Heart left ventricle (tissue), 16 donors: ENCODE results near the gene RLN1. TPM values are rescaled to one million over a fixed set of nuclear protein-coding genes. Genes with fewer than 3 reads are reported as not detected.

ENCODE experiments used
- ATAC-seq, 4 donors: fragments of 200-7000 bp; cut with Tn5 transposase; one replicate each; pipeline ENCODE4 v1.9.1; 2020 to 2022; ENCODE audit warnings: moderate library complexity in 4 of 4, mild to moderate bottlenecking in 3 of 4, moderate number of reproducible peaks in 1 of 4
- DNase-seq, 5 donors: peaks; one replicate each; pipeline ENCODE4 v3.0.0-alpha.2; 2020
- H3K27ac ChIP-seq, 12 donors: fragments of 200-600 bp; sonication (generic) in 4 of 12; one replicate each; pipeline versions ENCODE4 v1.5.0 to v1.8.0; 2016 to 2022; ENCODE audit warnings: mild to moderate bottlenecking in 2 of 12
- H3K27me3 ChIP-seq, 9 donors: fragments of 200-600 bp; sonication (generic) in 2 of 9; one replicate each; pipeline versions ENCODE4 v1.5.1 to v1.8.0; 2016 to 2022; ENCODE audit warnings: mild to moderate bottlenecking in 3 of 9
- H3K36me3 ChIP-seq, 9 donors: fragments of 200-600 bp; sonication (generic) in 2 of 9; one replicate each; pipeline versions ENCODE4 v1.5.0 to v1.8.0; 2018 to 2022; ENCODE audit warnings: mild to moderate bottlenecking in 2 of 9
- H3K4me1 ChIP-seq, 12 donors: fragments of 200-600 bp; sonication (generic) in 4 of 12; one replicate each; pipeline versions ENCODE4 v1.5.0 to v1.8.0; 2016 to 2022; ENCODE audit warnings: mild to moderate bottlenecking in 3 of 12
- H3K4me3 ChIP-seq, 12 donors: fragments of 200-600 bp; sonication (generic) in 4 of 12; one replicate each; pipeline versions ENCODE4 v1.5.0 to v1.8.0; 2017 to 2022; ENCODE audit warnings: mild to moderate bottlenecking in 9 of 12, moderate library complexity in 4 of 12
- H3K9me3 ChIP-seq, 12 donors: fragments of 200-600 bp; sonication (generic) in 4 of 12; one replicate each; pipeline versions ENCODE4 v1.5.0 to v1.8.0; 2016 to 2022; ENCODE audit warnings: mild to moderate bottlenecking in 1 of 12
- POLR2A ChIP-seq, 2 donors: fragments of 450-650 bp; IDR thresholded peaks; one replicate each; pipeline ENCODE4 v1.6.1; 2017; ENCODE audit warnings: antibody characterized with exemption in 2 of 2, mild to moderate bottlenecking in 2 of 2, moderate library complexity in 2 of 2
- WGBS, 4 donors: extraction: QIAGEN DNeasy Blood & Tissue Kit in 2 of 4; methylation state at CpG; one replicate each; pipeline versions ENCODE4 v1.1.5 to v1.1.7; 2013 to 2018; 5-methylcytosine and 5-hydroxymethylcytosine counted together
- intact Hi-C, 10 donors: fragments of 100-400 bp; cut with DNase I; formaldehyde crosslinking; loops; one replicate each; pipeline versions ENCODE4 v1.11.1 to v1.14.2; 2022
- polyA plus RNA-seq, 2 donors: library from polyadenylated mRNA; stranded (reverse); fragments of 200-250 nt; gene quantifications; one replicate each; pipeline ENCODE4 v1.2.3, GENCODE V29; 2013
- total RNA-seq, 9 donors: library from RNA; depleted of rRNA in 2 of 9; stranded (reverse); fragments of >200 nt in 2 of 9; fragmentation: NEBNext Ultra II Directional in 3 of 9; extraction: Animal tissue kit (Norgen Biotek cat#: 25700) in 3 of 9; gene quantifications; one replicate each; pipeline versions ENCODE4 v1.1.0 to v1.2.4, GENCODE V29; 2016 to 2023
- TF ChIP-seq, protein P1 (sequence below), 12 donors: fragments of 200-600 bp; sonication (generic) in 4 of 12; IDR thresholded peaks; one replicate each; pipeline versions ENCODE4 v1.5.0 to v1.8.0; 2018 to 2022; ENCODE audit warnings: antibody characterized with exemption in 12 of 12, mild to moderate bottlenecking in 5 of 12
- donor health status: ischemic (EF 13 %, LVEDD 7.1; RV severe dilation, severe dysfunction).
- donor health status: healthy with polysubstance abuse.
- donor health status: DM: no; HTN: yes; CAD: no.
- donor health status: DM: no; HTN: no; CAD: no.
- donor health status: ischemic (EF 25% LVEDD 6.9; RV normal size, moderate dysfunction).
- donor health status: ischemic (EF 25% LVEDD 5.7; RV mildly dilated, moderate dysfunction).
- donor health status: healthy.
- donor health status: DM: yes; HTN: yes; CAD: no.
- donor health status: ischemic (EF 35%, LVEDD 5.7; RV mildly dilated, moderate dysfunction).
- donor health status: nonischemic (EF 11% LVEDD 7.7; RV severe dilation, severe dysfunction).
- donor health status: DM: yes; HTN: yes; CAD: no.
- donor health status: PGD.
- donor health status: ischemic (EF 29% LVEDD 5.4; RV normal size, mild dysfunction).
- donor health status: nonischemic (EF 23%, LVEDD 6.1; RV moderate dilation, normal function).

Gene RLN1
- total and polyA plus RNA-seq, 11 donors, result 0.18 to 0.40 (median 0.28) TPM; not detected in 8

- WGBS, 4 donors, result 75 to 88% (median 86%) methylated on average over 3 of the region's 3 CpGs
- H3K27ac ChIP-seq, result no peak overlapping the region
- H3K36me3 ChIP-seq, result peaks cover 0 to 10% (median 0%) of the 10 kb centered on the region in 9 donors
- no peaks in the 10 kb centered on the region for H3K9me3 ChIP-seq
- H3K4me1 ChIP-seq, result peaks cover 0 to 26% (median 2%) of the 10 kb centered on the region in 12 donors
- H3K4me3 ChIP-seq, result no peak overlapping the region
- TF ChIP-seq, protein P1, sequence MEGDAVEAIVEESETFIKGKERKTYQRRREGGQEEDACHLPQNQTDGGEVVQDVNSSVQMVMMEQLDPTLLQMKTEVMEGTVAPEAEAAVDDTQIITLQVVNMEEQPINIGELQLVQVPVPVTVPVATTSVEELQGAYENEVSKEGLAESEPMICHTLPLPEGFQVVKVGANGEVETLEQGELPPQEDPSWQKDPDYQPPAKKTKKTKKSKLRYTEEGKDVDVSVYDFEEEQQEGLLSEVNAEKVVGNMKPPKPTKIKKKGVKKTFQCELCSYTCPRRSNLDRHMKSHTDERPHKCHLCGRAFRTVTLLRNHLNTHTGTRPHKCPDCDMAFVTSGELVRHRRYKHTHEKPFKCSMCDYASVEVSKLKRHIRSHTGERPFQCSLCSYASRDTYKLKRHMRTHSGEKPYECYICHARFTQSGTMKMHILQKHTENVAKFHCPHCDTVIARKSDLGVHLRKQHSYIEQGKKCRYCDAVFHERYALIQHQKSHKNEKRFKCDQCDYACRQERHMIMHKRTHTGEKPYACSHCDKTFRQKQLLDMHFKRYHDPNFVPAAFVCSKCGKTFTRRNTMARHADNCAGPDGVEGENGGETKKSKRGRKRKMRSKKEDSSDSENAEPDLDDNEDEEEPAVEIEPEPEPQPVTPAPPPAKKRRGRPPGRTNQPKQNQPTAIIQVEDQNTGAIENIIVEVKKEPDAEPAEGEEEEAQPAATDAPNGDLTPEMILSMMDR (IDR thresholded peaks at IDR 0.05), result no peak
- no peak for ATAC-seq
- intact Hi-C loops, result no loop called here
- no peak for DNase-seq
- no peaks in the 10 kb centered on the region for H3K27me3 ChIP-seq
These were observed 21.8 kb upstream of the RLN1 start for GRCh38 chr9:5361326-5362010.

DNA sequence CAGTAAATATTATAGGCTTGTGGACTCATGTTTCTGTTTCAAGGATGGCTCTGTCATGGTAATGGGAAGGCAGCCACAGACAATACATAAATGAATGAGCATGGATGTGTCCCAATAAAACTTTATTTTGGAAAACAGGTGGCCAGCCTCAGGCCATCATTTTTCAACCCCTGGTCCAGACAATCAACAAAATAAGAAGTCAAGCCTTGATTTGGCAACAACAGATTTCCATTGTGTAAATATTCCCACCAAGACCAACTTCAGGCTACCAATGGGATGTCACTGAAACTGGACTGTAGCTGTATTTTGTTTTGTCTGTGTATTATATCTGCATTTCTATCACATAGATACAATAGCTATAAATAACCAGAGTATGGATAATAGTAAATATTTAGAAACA, 20.7 kb upstream of the RLN1 start:
- intact Hi-C loops, result no loop called here
- Histone ChIP-seq H3K4me1 (peaks cover 0 to 31% (median 2%) of the 10 kb centered on the region in 12 donors), H3K4me3 (no peak overlapping the region), H3K9me3 (no peaks in the 10 kb centered on the region), H3K27me3 (no peaks in the 10 kb centered on the region), H3K36me3 (peaks cover 0 to 10% (median 0%) of the 10 kb centered on the region in 9 donors), H3K27ac (no peak overlapping the region)
- DNase-seq, result no peak
- ATAC-seq, result no peak
- TF ChIP-seq POLR2A (IDR thresholded peaks at IDR 0.05), result no peak
- TF ChIP-seq, protein P1 (IDR thresholded peaks at IDR 0.05), result no peak

- H3K27ac ChIP-seq, result peak overlapping the region in 5 of 12 donors; percentile 7 to 45 (median 34)
- TF ChIP-seq, protein P1 (IDR thresholded peaks at IDR 0.05), result no peak
- TF ChIP-seq POLR2A (IDR thresholded peaks at IDR 0.05), result no peak
- intact Hi-C loops, result no loop called here
- H3K27me3 ChIP-seq, result no peaks in the 10 kb centered on the region
- 22 to 55% (median 41%) methylated on average over 1 of the region's 1 CpG for WGBS, 4 donors
- H3K4me3 ChIP-seq, result no peak overlapping the region
- H3K36me3 ChIP-seq, result peaks cover 0 to 10% (median 0%) of the 10 kb centered on the region in 9 donors
- DNase-seq (peak; percentile 13 to 38 (median 37)), ATAC-seq (peak in 3 of 4 donors; percentile 47 to 74 (median 64))
- no peaks in the 10 kb centered on the region for H3K9me3 ChIP-seq
- H3K4me1 ChIP-seq, result peaks cover 0 to 30% (median 5%) of the 10 kb centered on the region in 12 donors
These were observed 17.9 kb upstream of the RLN1 start for GRCh38 chr9:5357431-5358105.

- peaks cover 0 to 27% (median 5%) of the 10 kb centered on the region in 12 donors for H3K4me1 ChIP-seq
- 43 to 58% (median 50%) methylated on average over 2 of the region's 2 CpGs for WGBS, 4 donors
- peaks cover 0 to 10% (median 0%) of the 10 kb centered on the region in 9 donors for H3K36me3 ChIP-seq
- H3K4me3 ChIP-seq, result no peak overlapping the region
- TF ChIP-seq POLR2A (IDR thresholded peaks at IDR 0.05), result no peak
- TF ChIP-seq, protein P1 (IDR thresholded peaks at IDR 0.05), result no peak
- intact Hi-C loops, result no loop called here
- H3K27ac ChIP-seq, result peak overlapping the region in 3 of 12 donors; percentile 2 to 9 (median 6)
- no peaks in the 10 kb centered on the region for H3K27me3 ChIP-seq
- H3K9me3 ChIP-seq, result no peaks in the 10 kb centered on the region
- DNase-seq (no peak), ATAC-seq (peak in 3 of 4 donors; percentile 54 to 90 (median 82))
These were observed 16.1 kb upstream of the RLN1 start for GRCh38 chr9:5355817-5356216.
